BE2C (cell line): ENCODE measurements around the gene PDZD4.

Source experiments
- DNase-seq: peaks from one replicate; pipeline ENCODE4 v3.0.0-alpha.2; 2020
- H3K27me3 ChIP-seq: fragments of 250-450 bp; sonication (Bioruptor Pico); 2 replicates; pipeline ENCODE4 v1.5.1; 2020; ENCODE audit warnings: mild to moderate bottlenecking
- H3K36me3 ChIP-seq: fragments of 250-450 bp; sonication (Bioruptor Pico); 2 replicates; pipeline ENCODE4 v1.5.1; 2020; ENCODE audit warnings: mild to moderate bottlenecking
- H3K4me1 ChIP-seq: fragments of 250-450 bp; sonication (Bioruptor Pico); 2 replicates; pipeline ENCODE4 v1.5.1; 2020
- H3K4me3 ChIP-seq: 2 replicates; pipeline ENCODE4 v1.5.1; 2011; ENCODE audit warnings: low read depth, low read length
- H3K9me3 ChIP-seq: fragments of 250-450 bp; sonication (Bioruptor Pico); 2 replicates; pipeline ENCODE4 v1.5.1; 2020
- TF ChIP-seq, protein P1 (sequence below): IDR thresholded peaks from 2 replicates; pipeline ENCODE4 v1.5.1; 2012; ENCODE audit warnings: mild to moderate bottlenecking, low read depth, low read length

Gene PDZD4

DNA sequence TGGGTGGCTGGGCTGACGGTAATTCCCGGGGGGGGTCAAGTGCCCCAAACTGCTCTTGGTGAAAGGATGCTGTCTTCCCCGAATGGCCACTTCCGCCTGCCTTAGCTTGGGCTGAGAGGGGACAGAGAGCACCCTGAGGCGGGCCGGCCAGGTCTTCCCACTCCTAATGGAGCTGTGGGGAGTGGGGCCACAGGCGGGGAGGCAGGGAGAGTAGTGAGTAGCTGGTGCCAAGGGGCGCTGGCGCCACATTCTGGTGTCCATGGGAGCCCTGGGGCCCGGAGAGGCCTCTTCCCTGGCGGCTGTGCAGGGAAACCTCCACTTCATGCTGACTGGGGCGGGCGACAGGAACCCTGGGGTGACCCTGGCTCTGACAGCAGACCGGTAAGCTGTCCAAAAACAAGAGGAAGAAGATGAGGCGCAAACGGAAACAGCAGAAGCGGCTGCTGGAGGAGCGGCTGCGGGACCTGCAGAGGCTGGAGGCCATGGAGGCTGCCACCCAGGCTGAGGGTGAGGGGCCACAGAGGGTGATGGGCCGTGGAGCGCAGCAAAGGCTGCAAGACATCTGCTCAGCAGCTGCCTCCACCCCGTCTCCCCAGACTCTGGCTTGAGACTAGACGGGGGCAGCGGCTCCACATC lies 46.8 kb downstream of the PDZD4 start:
- Histone ChIP-seq H3K9me3 (no peaks in the 10 kb centered on the region), H3K4me3 (no peak overlapping the region), H3K27me3 (no peaks in the 10 kb centered on the region), H3K36me3 (0 out of 2 replicates have a peak, but pooled peaks cover 4% of the 10 kb centered on the region), H3K4me1 (peaks cover 20% of the 10 kb centered on the region)
- TF ChIP-seq, protein P1, sequence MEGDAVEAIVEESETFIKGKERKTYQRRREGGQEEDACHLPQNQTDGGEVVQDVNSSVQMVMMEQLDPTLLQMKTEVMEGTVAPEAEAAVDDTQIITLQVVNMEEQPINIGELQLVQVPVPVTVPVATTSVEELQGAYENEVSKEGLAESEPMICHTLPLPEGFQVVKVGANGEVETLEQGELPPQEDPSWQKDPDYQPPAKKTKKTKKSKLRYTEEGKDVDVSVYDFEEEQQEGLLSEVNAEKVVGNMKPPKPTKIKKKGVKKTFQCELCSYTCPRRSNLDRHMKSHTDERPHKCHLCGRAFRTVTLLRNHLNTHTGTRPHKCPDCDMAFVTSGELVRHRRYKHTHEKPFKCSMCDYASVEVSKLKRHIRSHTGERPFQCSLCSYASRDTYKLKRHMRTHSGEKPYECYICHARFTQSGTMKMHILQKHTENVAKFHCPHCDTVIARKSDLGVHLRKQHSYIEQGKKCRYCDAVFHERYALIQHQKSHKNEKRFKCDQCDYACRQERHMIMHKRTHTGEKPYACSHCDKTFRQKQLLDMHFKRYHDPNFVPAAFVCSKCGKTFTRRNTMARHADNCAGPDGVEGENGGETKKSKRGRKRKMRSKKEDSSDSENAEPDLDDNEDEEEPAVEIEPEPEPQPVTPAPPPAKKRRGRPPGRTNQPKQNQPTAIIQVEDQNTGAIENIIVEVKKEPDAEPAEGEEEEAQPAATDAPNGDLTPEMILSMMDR, result no peak
- DNase-seq, result no peak

DNA sequence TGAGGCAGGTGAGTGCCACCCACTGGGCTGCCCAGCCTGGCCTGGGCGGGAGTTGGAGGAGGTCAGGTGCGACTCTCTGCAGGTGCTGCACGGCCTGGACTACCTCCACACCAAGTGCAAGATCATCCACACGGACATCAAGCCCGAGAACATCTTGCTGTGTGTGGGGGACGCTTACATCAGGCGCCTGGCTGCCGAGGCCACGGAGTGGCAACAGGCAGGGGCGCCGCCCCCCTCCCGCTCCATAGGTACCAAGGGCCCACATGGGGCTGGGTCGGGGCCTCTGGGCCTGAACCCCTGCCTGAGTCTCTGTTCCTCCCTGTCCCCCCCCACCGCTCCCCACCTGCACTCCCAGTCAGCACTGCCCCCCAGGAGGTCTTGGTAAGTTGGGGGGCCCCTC lies 47.5 kb downstream of the PDZD4 start:
- no peaks in the 10 kb centered on the region for H3K9me3 ChIP-seq
- TF ChIP-seq, protein P1, result no peak
- H3K36me3 ChIP-seq, result 0 out of 2 replicates have a peak, but pooled peaks cover 4% of the 10 kb centered on the region
- H3K4me1 ChIP-seq, result peaks cover 20% of the 10 kb centered on the region
- H3K4me3 ChIP-seq, result no peak overlapping the region
- H3K27me3 ChIP-seq, result no peaks in the 10 kb centered on the region
- DNase-seq, result no peak

DNA sequence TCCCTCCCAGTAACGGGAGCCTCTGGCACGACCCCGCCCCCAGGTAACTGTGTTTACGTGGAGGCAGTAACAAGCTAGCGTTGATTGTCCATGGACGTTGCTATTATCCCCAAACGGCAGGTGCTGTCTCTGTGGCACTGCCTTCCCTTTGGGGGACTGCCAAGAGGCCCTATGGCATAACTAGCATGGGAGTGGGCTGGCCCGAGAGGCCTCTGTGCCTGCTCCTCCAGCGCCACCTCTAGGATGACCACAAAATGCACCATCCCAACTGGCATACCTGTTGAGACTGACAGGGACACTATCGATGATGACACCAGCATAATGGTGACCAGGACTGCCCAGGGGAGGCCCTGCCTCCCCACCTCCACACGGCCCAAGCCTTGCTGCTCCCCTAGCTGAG lies 48.0 kb downstream of the PDZD4 start:
- Histone ChIP-seq H3K4me1 (peaks cover 20% of the 10 kb centered on the region), H3K9me3 (no peaks in the 10 kb centered on the region), H3K4me3 (no peak overlapping the region), H3K27me3 (no peaks in the 10 kb centered on the region), H3K36me3 (0 out of 2 replicates have a peak, but pooled peaks cover 4% of the 10 kb centered on the region)
- peak; percentile 62 for DNase-seq
- TF ChIP-seq, protein P1, result peak; percentile 45

DNA sequence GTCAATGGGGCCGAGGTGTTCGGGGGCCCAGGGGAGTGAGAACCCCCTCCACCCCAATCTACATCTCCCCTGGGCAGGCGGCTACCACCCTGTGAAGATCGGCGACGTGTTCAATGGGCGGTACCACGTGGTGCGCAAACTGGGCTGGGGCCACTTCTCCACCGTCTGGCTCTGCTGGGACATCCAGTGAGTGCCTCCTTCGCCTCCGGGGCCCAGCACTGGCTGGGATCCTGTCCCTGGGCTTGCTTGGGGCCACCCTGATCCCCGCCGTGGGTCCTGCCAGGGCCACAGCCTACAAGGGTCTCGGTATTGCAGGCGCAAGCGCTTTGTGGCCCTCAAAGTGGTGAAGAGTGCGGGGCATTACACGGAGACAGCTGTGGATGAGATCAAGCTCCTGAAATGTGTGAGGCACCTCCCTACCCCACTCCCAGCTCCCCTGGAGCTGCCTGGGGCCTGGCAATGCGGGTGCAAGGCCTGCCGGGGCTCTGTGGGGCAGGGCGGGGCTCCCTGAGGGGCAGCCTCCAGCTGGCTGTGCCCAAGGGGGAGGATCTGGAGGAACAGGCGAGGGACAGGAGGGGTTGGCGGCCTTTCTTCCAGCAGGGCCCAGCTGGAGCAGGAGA lies 48.8 kb downstream of the PDZD4 start:
- DNase-seq, result no peak
- Histone ChIP-seq H3K4me1 (peaks cover 20% of the 10 kb centered on the region), H3K36me3 (0 out of 2 replicates have a peak, but pooled peaks cover 4% of the 10 kb centered on the region), H3K27me3 (no peaks in the 10 kb centered on the region), H3K4me3 (no peak overlapping the region), H3K9me3 (no peaks in the 10 kb centered on the region)
- TF ChIP-seq, protein P1, result no peak

DNA sequence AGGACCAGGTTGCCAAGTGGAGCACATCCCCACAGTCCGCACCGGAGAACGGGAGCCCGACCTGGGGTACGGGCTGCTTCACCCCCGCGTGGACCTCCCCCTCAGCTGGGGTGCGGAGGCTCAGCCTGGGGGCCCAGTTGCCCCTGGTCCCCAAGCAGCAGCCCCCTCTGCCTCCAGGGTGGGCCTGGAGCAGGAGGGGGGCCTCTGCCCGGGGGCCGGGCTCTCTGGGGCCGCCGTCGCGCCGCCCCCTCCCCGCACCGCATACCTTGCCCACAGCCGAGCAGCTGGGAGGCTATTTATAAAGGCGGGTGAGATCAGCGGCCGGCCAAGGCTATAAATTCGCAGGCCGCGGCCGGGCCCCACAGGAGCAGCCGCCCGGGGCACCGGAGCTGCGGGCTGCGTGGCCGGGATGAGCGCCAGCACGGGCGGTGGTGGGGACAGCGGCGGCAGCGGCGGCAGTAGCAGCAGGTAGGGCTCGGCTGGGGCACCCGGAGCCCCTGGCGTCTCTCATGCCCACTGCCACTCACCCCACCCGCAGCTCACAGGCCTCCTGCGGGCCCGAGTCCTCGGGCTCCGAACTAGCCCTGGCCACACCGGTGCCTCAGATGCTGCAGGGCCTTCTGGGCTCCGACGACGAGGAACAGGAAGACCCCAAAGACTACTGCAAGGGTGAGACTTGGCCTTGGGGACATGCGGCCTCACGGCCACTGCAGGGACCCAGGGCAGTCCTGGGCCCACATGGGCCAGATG lies 49.5 kb downstream of the PDZD4 start, which contains the start of gene SRPK3:
Gene SRPK3 (plus strand): TSS at position 364 of the 750 bp plus-strand sequence. CDS start 46 bp downstream, at position 410.
- TF ChIP-seq, protein P1, result no peak
- no peaks in the 10 kb centered on the region for H3K9me3 ChIP-seq
- H3K4me3 ChIP-seq, result no peak within 1 kb of the TSS
- peaks cover 20% of the 10 kb centered on the region for H3K4me1 ChIP-seq
- H3K36me3 ChIP-seq, result 0 out of 2 replicates have a peak, but pooled peaks cover 4% of the 10 kb centered on the region
- no peaks in the 10 kb centered on the region for H3K27me3 ChIP-seq
- DNase-seq, result peak; percentile 39
